Stromal cell of bone marrow (primary cell): Measurements from ENCODE around the gene DPP7.

Source experiments
- DNase-seq: peaks from one replicate; pipeline ENCODE4 v3.0.0-alpha.2; 2012; ENCODE audit warnings: low read depth

The DPP7 gene

DNA sequence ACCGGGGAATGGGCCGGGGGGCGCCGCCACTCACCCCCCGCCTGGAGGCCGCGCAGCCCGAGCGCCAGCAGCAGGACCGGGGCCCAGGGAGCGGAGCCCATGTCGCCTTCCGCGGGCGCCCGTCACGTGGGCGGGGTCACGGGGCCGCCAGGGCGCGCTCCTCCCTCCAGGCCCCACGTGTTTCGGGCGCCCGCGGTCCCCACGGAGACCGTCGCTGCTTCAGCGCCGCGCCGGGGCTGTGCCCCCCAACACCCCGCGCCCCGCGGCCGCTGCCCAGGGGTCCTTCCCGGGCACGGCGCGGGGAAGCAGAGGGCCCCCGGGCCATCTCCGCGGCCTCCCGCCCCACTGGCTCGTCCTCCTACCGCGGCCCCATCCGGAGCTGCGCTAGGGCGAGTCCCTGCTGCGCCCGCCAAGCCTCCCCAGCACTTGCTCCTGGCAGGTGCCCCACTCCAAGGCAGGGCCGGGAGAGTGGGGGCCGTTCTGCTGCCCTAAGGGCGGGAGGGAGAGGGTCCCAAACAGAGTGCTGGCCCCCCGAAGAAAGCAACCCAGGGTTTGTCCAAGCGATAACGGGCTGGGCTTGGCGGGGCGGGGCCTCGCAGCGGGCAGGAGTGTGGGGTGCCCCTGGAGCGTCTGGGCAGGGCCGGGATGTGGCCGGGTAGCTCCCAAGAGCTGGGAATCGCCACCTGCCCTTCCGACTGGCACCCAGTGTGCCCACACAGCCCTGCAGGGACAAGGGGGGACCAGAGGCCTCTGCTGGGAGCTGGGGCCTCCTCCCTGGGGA lies at the start of gene DPP7:
TSS of gene DPP7 (minus strand) at position 121 of the 781 bp plus-strand sequence. CDS start at position 101, 20 bp downstream.
- peak; percentile 33 for DNase-seq

DNA sequence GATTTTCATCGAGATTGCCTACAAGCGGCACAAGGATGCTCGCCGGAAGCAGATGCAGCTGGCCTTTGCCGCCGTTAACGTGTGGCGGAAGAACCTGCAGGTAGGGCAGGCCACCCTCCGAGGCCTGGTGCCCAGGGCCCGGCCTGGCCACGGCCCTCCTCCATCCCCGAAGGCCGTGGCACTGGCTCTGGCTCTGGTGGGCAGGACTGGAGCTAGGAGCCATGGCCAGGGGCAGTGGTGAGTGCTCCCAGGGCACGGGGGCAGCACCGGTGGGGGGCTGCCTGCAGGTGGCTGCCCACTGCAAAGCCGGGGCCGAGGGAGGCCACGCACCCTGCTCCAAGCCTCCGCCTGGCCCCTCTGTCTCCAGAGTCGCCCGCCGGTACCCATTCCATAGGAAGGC lies 49.3 kb upstream of the DPP7 start:
- DNase-seq = no peak

DNA sequence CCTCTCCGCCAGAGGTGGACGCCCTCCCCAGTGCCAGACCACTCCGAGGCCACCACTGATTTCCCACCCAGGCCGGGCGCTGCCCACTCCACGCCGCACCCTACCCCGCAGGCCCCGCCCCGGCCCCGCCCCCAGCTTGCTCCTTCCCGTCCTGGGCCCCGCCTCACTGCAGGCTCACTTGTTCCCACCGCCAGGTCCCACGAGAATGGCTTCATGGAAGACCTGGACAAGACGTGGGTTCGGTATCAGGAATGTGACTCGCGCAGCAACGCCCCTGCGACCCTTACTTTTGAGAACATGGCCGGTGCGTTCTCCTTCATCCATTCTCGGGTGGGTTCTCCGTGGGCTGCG lies 48.8 kb upstream of the DPP7 start:
- no peak for DNase-seq

DNA sequence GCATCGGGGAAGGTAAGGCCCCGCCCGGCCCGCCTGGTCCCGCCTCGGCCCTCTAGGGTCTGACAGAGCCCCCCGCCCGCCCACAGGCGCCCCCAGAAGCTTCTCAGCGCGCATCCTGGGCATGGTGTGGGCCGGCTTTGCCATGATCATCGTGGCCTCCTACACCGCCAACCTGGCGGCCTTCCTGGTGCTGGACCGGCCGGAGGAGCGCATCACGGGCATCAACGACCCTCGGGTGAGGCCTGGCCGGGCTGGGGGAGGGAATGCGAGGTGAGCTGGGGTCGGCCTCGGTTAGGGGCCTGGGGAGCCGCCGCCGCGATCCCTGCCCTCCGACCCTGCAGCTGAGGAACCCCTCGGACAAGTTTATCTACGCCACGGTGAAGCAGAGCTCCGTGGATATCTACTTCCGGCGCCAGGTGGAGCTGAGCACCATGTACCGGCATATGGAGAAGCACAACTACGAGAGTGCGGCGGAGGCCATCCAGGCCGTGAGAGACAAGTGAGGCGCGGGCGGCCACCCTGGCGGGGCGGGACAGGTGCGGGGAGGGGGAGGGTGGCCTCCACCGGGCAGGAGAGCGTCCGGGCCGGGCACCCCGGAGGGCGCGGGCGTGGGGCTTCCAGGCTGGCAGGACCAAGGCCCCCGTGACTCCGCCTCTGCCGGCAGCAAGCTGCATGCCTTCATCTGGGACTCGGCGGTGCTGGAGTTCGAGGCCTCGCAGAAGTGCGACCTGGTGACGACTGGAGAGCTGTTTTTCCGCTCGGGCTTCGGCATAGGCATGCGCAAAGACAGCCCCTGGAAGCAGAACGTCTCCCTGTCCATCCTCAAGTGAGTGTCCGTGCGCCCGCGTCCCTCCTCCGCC lies 48.2 kb upstream of the DPP7 start:
- no peak for DNase-seq

DNA sequence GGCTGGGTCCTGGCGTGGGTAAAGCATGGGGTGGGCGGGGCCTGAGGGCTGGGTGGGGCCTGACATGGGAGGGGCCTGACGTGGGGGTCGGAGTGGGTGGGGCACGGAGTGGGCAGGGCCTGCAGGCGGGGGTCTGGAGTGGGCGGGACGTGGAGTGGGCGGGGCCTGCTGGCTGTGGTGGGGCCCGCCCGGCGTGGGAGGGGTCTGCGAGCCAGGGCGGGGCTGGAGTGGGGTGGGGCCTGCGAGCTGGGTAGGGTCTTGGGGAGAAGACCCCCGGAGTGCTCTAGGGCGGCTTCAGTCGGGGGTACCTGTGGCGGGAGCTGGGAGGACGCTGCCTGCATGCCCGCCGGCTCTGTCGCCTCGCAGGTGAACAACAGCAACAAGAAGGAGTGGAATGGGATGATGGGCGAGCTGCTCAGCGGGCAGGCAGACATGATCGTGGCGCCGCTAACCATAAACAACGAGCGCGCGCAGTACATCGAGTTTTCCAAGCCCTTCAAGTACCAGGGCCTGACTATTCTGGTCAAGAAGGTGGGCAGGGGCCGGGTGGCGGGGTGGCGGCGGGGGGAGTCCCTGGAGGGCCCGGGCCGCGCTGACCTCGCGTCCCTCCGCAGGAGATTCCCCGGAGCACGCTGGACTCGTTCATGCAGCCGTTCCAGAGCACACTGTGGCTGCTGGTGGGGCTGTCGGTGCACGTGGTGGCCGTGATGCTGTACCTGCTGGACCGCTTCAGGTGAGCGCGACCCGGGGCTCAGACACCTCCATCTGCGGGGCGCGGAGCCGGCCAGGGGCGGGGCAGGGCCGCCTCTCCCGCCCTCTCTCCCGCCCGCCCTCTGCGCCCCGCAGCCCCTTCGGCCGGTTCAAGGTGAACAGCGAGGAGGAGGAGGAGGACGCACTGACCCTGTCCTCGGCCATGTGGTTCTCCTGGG lies 47.3 kb upstream of the DPP7 start:
- DNase-seq = no peak

DNA sequence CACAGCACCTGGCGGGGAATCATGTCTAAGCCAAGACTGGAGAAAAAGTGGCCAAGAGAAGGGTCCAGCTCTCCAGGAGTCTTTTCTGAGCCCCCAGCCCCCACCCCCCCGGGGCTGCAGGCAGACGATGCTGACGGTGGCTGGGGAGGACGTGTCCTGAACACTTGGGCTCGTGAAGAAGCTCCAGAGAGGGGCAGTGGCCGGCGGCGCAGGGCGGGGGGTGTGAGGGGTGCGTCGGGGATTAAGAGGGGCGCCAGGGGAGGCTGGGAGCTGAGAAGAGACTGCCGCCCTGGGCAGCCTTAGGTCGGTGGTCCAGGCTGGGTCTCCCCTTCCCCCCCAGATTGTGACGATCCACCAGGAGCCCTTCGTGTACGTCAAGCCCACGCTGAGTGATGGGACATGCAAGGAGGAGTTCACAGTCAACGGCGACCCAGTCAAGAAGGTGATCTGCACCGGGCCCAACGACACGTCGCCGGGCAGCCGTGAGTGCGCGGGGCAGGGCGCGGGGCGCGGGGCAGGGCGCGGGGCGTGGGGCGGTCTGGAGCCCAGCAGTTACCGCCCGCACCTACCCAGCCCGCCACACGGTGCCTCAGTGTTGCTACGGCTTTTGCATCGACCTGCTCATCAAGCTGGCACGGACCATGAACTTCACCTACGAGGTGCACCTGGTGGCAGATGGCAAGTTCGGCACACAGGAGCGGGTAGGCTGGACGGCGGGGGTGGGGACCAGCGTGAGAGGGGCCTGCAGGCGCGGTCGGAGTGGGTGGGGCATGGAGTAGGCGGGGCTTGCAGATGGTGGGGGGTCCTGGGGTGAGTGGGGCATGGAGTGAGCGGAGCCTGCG lies 46.4 kb upstream of the DPP7 start:
- no peak for DNase-seq

DNA sequence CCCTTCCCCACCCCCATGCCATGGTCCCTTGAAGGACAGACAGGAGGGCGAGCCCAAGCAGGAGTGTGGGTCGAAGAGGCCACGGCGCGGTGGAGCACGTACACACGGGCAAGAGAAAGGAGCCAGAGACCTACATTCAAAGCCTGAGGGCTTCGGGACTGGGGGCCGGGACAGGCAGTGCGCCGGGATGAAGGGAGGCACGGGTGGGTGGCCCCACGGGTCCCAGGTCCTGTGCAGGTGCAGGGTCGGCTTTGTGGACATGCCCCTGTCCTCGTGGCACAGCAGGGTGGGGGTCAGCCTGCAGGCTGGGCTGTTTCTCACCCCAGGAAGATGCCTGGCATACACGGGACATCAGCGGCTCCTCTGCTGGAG lies 45.5 kb upstream of the DPP7 start:
- no peak for DNase-seq

DNA sequence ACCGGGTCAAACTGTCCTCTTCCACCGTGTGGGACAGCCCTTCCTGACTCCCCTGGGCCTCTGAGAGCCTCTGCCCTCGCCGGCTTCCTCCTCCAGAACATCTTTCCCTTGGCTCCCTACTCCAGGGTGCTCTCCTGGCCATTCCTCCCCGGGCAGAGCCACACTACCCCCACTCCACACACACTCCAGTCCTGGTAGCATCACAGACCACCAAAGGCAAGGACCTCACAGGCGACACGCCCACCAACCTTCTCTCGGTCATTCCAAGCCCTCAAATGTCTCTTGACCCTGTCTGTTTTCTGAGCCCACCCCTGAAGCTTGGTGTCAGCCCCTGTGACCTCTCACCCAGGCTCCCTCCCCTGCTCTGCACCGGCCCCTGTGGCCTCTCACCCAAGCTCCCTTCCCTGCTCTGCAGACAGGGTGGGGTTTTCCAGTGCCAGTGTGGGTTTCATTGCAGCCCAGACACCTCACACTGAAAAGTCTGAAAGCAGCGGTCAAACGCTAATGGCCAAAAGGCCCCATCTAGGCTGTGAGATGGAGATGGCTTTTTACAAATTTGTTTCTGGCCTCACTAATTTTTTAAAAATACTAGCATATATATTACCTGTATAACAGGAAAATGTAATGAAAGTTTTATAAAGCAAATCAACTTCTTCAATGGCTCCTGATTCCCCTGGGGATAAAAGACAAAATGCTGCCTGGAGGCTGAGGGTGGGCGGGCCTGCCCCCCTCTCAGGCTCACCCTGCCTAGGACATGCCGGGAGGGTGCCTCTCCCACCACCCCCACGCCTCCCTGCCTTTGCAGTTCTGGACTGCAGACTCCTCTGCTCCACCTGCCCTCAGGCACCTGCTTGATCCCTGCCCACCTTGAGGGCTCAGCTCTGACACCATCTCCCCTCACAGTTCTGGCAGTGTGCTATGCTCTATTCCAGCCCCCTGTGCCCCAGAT lies 44.8 kb upstream of the DPP7 start:
- no peak for DNase-seq

DNA sequence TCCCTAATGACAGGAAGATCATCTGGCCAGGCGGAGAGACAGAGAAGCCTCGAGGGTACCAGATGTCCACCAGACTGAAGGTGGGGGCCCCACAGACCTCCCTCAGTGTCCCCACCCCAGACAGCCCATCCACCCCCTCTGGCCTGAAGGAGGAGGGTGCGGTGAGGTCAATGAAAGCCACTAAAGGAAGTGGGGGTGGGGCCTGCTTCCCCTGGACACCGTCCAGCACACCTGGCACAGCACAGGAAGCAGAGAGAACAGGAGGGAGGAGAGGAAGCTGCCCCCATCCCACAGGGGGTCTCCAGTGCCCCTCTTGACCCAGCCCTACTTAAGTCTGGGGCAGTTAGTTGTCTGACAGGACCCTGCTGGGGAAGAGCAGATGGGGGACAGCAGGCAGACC lies 44.1 kb upstream of the DPP7 start:
- no peak for DNase-seq

DNA sequence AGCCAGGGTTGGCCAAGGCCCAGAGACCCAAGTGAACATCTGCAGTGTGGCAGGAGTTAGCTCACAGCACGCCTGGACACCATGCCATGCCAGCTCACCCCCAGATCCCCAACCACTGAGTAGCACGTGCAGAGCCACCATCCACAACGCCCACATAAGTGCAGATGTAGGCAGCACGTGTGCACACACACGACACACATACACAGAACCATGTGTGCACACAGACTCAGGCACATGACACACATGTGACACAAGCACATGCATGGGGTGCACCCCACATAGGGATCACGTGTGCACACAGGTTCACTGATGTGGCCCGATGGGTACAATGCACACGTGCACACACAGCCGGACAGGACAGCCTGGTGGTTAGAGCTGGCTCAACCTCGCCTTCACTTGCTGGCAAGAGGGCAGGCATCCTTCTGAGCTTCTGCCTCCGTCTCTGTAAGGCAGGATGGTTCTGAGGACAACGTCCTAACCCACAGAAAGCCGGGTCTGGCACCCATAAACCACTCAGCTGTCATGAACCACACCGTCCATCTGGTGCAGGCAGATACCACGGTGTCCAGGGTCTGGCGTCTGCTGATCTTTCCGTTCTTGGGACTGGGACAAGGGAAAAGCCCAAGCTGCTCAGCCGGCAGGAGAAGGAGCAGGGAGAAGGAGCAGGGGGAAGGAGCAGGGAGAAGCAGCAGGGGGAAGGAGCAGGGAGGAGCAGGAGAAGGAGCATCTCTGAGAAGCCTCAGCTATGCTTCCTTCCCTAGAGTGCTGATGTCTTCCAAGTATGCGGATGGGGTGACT lies 43.3 kb upstream of the DPP7 start:
- no peak for DNase-seq

DNA sequence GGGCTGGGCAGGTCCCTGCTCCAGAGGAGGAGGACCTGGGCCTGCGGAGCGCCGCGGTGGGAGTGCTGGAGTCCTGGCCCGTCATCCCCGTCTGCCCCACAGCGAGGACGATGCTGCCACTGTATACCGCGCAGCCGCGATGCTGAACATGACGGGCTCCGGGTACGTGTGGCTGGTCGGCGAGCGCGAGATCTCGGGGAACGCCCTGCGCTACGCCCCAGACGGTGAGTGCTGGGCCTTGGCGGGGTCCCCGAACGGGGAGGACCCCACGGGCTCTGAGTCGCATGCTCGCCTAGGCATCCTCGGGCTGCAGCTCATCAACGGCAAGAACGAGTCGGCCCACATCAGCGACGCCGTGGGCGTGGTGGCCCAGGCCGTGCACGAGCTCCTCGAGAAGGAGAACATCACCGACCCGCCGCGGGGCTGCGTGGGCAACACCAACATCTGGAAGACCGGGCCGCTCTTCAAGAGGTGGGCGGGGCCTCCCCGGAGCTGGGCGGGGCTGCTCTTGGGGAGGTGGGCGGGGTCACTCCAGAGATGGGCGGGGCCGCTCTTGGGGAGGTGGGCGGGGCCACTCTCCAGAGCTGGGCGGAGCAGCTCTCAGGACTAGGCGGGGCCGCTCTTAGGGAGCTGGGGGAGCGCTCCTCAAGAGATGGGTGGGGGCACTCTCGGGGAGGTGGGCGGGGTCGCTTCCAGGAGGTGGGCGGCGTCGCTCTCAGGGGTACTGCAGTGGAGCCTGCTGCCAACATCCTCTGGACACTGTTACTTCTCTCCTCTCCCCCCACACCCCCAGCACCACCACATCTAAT lies 42.2 kb upstream of the DPP7 start:
- DNase-seq = no peak

DNA sequence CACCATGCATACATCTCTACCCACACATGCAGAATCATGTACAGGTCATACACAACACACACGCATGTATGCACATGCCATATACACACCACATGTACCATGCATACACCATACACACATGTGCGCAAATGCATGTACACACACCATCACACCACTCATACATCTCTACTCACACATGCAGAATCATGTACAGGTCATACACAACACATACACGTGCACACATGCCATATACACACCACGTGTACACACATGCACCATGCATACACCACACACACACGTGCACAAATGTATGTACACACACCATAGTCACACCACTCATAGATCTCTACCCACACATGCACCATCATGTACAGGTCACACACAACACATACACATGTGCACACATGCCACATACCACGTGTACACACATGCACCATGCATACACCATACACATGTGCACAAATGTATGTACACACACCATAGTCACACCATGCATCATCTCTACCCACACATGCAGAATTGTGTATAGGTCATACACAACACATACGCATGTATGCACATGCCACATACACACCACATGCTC lies 38.4 kb upstream of the DPP7 start:
- no peak for DNase-seq

DNA sequence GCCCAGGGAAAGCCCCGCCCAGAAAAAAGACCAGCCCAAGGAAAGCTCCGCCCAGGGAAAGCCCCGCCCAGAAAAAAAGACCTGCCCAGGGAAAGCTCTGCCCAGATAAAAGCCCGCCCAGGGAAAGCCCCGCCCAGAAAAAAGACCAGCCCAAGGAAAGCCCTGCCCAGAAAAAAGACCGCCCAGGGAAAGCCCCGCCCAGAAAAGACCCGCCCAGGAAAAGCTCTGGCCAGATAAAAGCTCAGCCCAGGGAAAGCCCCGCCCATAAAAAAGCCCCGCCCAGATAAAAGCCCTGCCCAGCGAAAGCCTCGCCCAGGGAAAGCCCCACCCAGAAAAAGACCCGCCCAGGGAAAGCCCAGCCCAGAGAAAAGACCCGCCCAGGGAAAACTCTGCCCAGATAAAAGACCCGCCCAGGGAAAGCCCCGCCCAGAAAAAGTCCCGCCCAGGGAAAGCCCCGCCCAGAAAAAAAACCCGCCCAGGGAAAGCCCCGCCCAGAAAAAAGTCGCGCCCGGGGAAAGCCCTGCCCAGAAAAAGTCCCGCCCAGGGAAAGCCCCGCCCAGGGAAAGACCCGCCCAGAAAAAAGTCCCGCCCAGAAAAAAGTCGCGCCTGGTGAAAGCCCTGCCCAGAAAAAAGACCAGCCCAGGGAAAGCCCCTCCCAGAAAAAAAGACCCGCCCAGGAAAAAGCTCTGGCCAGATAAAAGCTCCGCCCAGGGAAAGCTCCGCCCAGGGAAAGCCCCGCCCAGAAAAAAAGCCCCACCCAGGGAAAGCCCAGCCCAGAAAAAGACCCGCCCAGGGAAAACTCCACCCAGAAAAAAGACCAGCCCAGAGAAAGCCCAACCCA lies 36.3 kb upstream of the DPP7 start:
- no peak for DNase-seq

DNA sequence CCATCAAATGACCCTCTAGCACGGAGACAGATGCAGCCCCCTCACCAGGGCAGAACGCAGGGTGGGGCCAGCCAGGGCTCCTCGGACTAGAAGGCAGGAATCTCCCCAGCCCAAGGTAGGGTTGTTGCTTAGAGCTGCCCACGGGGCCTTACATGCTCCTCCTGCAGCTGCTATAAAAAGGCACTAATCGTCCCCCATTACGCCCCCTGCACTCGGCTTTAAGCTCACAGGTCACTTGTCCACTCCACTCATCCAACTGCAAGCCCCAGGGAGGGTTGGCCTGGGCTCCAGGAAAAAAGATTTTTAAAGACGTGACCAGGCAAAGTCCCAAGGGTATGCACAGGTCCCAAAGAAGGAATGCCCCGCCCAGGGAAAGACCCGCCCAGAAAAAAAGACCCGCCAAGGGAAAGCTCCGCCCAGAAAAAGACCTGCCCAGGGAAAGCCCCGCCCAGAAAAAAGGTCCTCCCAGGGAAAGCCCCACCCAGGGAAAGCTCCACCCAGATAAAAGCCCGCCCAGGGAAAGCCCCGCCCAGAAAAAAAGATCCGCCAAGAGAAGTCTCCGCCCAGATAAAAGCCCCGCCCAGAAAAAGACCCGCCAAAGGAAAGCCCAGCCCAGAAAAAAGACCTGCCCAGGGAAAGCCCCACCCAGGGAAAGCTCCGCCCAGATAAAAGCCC lies 35.5 kb upstream of the DPP7 start:
- DNase-seq = no peak

DNA sequence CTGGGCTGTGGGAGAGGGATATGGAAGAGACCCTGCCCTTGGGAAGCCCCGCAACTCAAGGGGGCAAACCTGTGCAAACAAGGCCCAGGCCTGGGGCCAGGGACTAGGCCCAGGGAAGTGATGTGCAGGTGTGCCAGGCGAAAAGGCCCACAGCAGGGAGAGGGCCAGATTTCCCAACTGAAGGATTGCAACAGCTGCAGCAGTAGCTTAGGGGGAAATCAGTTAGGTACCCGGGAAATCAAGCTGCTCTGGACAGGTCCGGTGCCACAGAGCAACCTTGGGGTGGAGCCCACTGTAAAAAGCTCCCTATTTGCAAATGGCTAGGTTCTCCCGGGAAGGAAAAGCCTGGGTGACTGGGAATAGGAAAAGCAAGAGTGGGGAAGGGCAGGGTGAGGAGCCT lies 34.8 kb upstream of the DPP7 start:
- no peak for DNase-seq

DNA sequence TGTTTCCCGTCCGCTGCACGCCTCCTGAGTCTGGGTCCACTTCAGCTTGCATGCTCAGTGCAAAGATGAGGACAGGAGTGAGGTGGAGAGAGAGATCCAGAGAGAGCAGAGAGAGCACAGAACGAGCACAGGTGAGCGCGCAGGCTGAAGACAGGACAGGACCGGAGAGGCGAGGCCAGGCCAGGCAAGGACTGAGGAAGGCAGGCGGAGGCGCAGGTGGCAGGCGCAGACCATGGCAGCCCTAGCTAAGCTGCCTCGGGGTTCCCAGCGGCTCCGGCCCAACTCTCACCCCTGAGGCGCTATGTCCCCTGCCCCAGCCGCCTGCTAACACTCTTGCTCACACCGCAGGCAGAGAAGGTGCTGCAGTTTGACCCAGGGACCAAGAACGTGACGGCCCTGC lies 34.1 kb upstream of the DPP7 start:
- DNase-seq = no peak

DNA sequence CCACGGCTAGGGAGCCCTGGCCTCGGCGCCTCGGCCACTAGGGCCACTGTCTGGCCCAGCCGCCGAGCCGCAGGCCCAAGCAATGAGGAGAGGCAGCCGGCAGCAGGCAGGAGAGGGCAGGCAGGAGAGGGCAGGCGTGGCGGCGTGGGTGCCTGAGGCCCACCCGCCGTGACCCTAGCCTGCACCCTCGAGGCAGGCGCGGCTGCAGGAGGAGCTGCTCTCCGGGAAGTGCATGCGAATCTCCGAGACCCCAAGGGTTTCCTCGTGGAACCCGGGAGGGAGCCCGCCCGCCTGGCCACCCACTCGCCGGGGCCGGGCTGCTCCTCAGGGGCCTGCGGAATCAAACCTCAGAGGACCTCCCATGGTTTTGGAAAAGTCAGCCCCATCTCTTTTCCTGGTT lies 33.7 kb upstream of the DPP7 start:
- no peak for DNase-seq
